IMR-90 (cell line): ENCODE data around the gene AUNIP. TPM values are rescaled to one million over a fixed set of nuclear protein-coding genes. Genes with fewer than 3 reads are reported as not detected.

Source experiments
- ATAC-seq: fragments of 200-7000 bp; cut with Tn5 transposase; 2 replicates; pipeline ENCODE4 v1.9.1; 2020; ENCODE audit warnings: low read depth, mild to moderate bottlenecking, moderate library complexity
- BruUV-seq: library from RNA; stranded (reverse); fragments of 400-500 nt; replicated peaks from 2 replicates; lab custom pipeline; 2021; lab: Mats Ljungman, UMichigan
- CTCF ChIA-PET: fragments of 300-600 bp; formaldehyde crosslinking; extraction: SDS; loops from one replicate; lab custom pipeline; 2021; ENCODE audit warnings: antibody characterized with exemption; lab: Yijun Ruan, JAX
- POLR2A ChIA-PET: fragments of 300-600 bp; sonication (Branson Sonifier 250); formaldehyde crosslinking; loops from one replicate; lab custom pipeline; 2022; ENCODE audit warnings: antibody characterized with exemption; ENCODE audit not compliant: unreplicated experiment; lab: Charles Lee
- DNase-seq: peaks from one replicate; pipeline ENCODE4 v3.0.0; 2013
- H2AFZ ChIP-seq: replicated peaks from 2 replicates; pipeline ENCODE3; 2013; ENCODE audit warnings: low read length, mild to moderate bottlenecking; ENCODE audit not compliant: poor library complexity
- H2AK5ac ChIP-seq: 2 replicates; pipeline ENCODE4 v1.6.1; 2013; ENCODE audit warnings: low read depth, low read length, inconsistent platforms
- H2AK9ac ChIP-seq: replicated peaks from 2 replicates; pipeline ENCODE3; 2013; ENCODE audit warnings: mild to moderate bottlenecking, low read depth, low read length, moderate library complexity; ENCODE audit not compliant: poor library complexity
- H2BK120ac ChIP-seq: 2 replicates; pipeline ENCODE4 v1.6.1; 2013; ENCODE audit warnings: low read depth, low read length, inconsistent platforms
- H2BK15ac ChIP-seq: 3 replicates; pipeline ENCODE4 v1.6.1; 2013; ENCODE audit warnings: low read depth, low read length, inconsistent platforms
- H2BK20ac ChIP-seq: 2 replicates; pipeline ENCODE4 v1.6.1; 2013; ENCODE audit warnings: low read depth, mild to moderate bottlenecking, inconsistent platforms, low read length, moderate library complexity
- H2BK5ac ChIP-seq: 2 replicates; pipeline ENCODE4 v1.6.1; 2013; ENCODE audit warnings: mild to moderate bottlenecking, low read depth, low read length, inconsistent platforms; ENCODE audit not compliant: poor library complexity, severe bottlenecking
- H3K14ac ChIP-seq: replicated peaks from 2 replicates; pipeline ENCODE4 v1.6.1; 2013; ENCODE audit warnings: low read depth, low read length, inconsistent platforms
- H3K18ac ChIP-seq: 2 replicates; pipeline ENCODE4 v1.6.1; 2013; ENCODE audit warnings: low read depth, low read length, control low read depth
- H3K23ac ChIP-seq: 2 replicates; pipeline ENCODE4 v1.6.1; 2013; ENCODE audit warnings: low read depth, low read length, inconsistent platforms
- H3K27ac ChIP-seq: 2 replicates; pipeline ENCODE4 v1.5.1; 2013; ENCODE audit warnings: mild to moderate bottlenecking, control low read depth, low read length; ENCODE audit not compliant: insufficient read depth
- H3K27me3 ChIP-seq: 2 replicates; pipeline ENCODE4 v1.6.1; 2013; ENCODE audit warnings: low read length; ENCODE audit not compliant: control insufficient read depth, insufficient read depth
- H3K36me3 ChIP-seq: 2 replicates; pipeline ENCODE4 v1.6.1; 2013; ENCODE audit warnings: low read length, mixed read lengths; ENCODE audit not compliant: control insufficient read depth, insufficient read depth
- H3K4ac ChIP-seq: 2 replicates; pipeline ENCODE4 v1.6.1; 2013; ENCODE audit warnings: low read depth, low read length, inconsistent platforms
- H3K4me1 ChIP-seq: 2 replicates; pipeline ENCODE4 v1.6.1; 2013; ENCODE audit warnings: low read length, mixed read lengths; ENCODE audit not compliant: control insufficient read depth, insufficient read depth
- H3K4me2 ChIP-seq: 2 replicates; pipeline ENCODE4 v1.6.1; 2013; ENCODE audit warnings: low read depth, mild to moderate bottlenecking, control low read depth, low read length, moderate library complexity
- H3K4me3 ChIP-seq: 2 replicates; pipeline ENCODE4 v1.5.1; 2013; ENCODE audit warnings: low read depth, mild to moderate bottlenecking, control low read depth, low read length, moderate library complexity; ENCODE audit not compliant: insufficient read depth
- H3K56ac ChIP-seq: 2 replicates; pipeline ENCODE4 v1.6.1; 2013; ENCODE audit warnings: low read length, inconsistent platforms; ENCODE audit not compliant: insufficient read depth; ENCODE audit errors: extremely low read depth
- H3K79me1 ChIP-seq, 2 experiments: 2 replicates each; pipeline ENCODE4 v1.6.1; 2013; ENCODE audit warnings: low read length in 2 of 2, inconsistent platforms in 1 of 2, low read depth in 1 of 2
- H3K9ac ChIP-seq: 2 replicates; pipeline ENCODE4 v1.6.1; 2013; ENCODE audit warnings: low read depth, low read length, control low read depth
- H3K9me1 ChIP-seq: 2 replicates; pipeline ENCODE4 v1.6.1; 2013; ENCODE audit warnings: low read length, inconsistent platforms; ENCODE audit not compliant: insufficient read depth
- H3K9me3 ChIP-seq: 2 replicates; pipeline ENCODE4 v1.6.1; 2013; ENCODE audit warnings: low read length; ENCODE audit not compliant: control insufficient read depth, insufficient read depth
- H4K20me1 ChIP-seq: 2 replicates; pipeline ENCODE4 v1.6.1; 2013; ENCODE audit warnings: low read length, inconsistent platforms; ENCODE audit not compliant: insufficient read depth
- H4K5ac ChIP-seq: 2 replicates; pipeline ENCODE4 v1.6.1; 2013; ENCODE audit warnings: mild to moderate bottlenecking, low read depth, low read length, control low read depth
- H4K8ac ChIP-seq, 2 experiments: 2 replicates each; pipeline ENCODE4 v1.6.1; 2013; ENCODE audit warnings: low read depth in 2 of 2, low read length in 2 of 2, control low read depth in 1 of 2, inconsistent platforms in 1 of 2
- H4K91ac ChIP-seq: 2 replicates; pipeline ENCODE4 v1.6.1; 2013; ENCODE audit warnings: low read depth, low read length, inconsistent platforms; ENCODE audit not compliant: insufficient read depth
- BHLHE40 ChIP-seq: fragments of 150-350 bp; IDR thresholded peaks from 2 replicates; pipeline ENCODE4 v1.6.1; 2016; ENCODE audit warnings: mild to moderate bottlenecking, low read depth, low read length
- CEBPB ChIP-seq: IDR thresholded peaks from 2 replicates; pipeline ENCODE4 v1.6.1; 2012; ENCODE audit warnings: low read depth, low read length, improper control_type of control experiment
- CHD1 ChIP-seq: IDR thresholded peaks from 2 replicates; pipeline ENCODE4 v1.6.1; 2012; ENCODE audit warnings: low read depth, low read length, improper control_type of control experiment
- CTCF ChIP-seq: conservative IDR thresholded peaks from 2 replicates; pipeline ENCODE4 v1.5.1; 2012; ENCODE audit warnings: mild to moderate bottlenecking, low read depth, low read length, improper control_type of control experiment
- MAFK ChIP-seq: IDR thresholded peaks from 2 replicates; pipeline ENCODE4 v1.6.1; 2012; ENCODE audit warnings: low read depth, low read length, improper control_type of control experiment
- MAZ ChIP-seq: IDR thresholded peaks from 2 replicates; pipeline ENCODE4 v1.6.1; 2012; ENCODE audit warnings: low read depth, mild to moderate bottlenecking, low read length, improper control_type of control experiment, moderate library complexity, borderline replicate concordance
- NFE2L2 ChIP-seq: fragments of 150-350 bp; IDR thresholded peaks from 2 replicates; pipeline ENCODE4 v1.6.1; 2016; ENCODE audit warnings: low read depth, mild to moderate bottlenecking, low read length
- RAD21 ChIP-seq: IDR thresholded peaks from 2 replicates; pipeline ENCODE4 v1.6.1; 2012; ENCODE audit warnings: low read length, improper control_type of control experiment
- RFX5 ChIP-seq: IDR thresholded peaks from 2 replicates; pipeline ENCODE4 v1.8.0; 2012; ENCODE audit warnings: low read depth, mild to moderate bottlenecking, low read length, moderate library complexity
- SMC3 ChIP-seq: fragments of 150-350 bp; IDR thresholded peaks from 2 replicates; pipeline ENCODE4 v1.6.1; 2016; ENCODE audit warnings: low read depth, mild to moderate bottlenecking, antibody characterized with exemption, low read length, moderate library complexity
- USF2 ChIP-seq: fragments of 150-350 bp; IDR thresholded peaks from 2 replicates; pipeline ENCODE4 v1.6.1; 2017; ENCODE audit warnings: mild to moderate bottlenecking, antibody characterized with exemption, low read length, low read depth
- WGBS, 2 experiments: methylation state at CpG; one replicate each; pipeline versions ENCODE4 v1.1.5 to v1.1.7; 2013; ENCODE audit warnings: missing lambda C conversion rate in 2 of 2; ENCODE audit not compliant: insufficient read length in 1 of 2; ENCODE audit errors: extremely low coverage in 2 of 2; 5-methylcytosine and 5-hydroxymethylcytosine counted together
- dilution Hi-C: fragments of 300-500 bp; cut with HindIII; formaldehyde crosslinking; loops from one replicate; pipeline ENCODE4 v1.14.3; 2018; ENCODE audit warnings: low sequenced_read_pairs; ENCODE audit not compliant: unreplicated experiment
- in situ Hi-C: fragments of 300-500 bp; cut with MboI; formaldehyde crosslinking; loops from 3 replicates; pipeline ENCODE4 v1.14.3; 2019; ENCODE audit warnings: low sequenced_read_pairs, inconsistent platforms, mixed read lengths
- intact Hi-C: fragments of 100-400 bp; cut with micrococcal nuclease; formaldehyde crosslinking; loops from 2 replicates; pipeline ENCODE4 v1.10.0; 2022
- polyA plus RNA-seq, 3 experiments: library from polyadenylated mRNA; depleted of rRNA; stranded (reverse); fragments of >200 nt; gene quantifications; 2 replicates each; pipeline ENCODE4 v1.2.3, GENCODE V29; 2012; ENCODE audit warnings: low replicate concordance in 1 of 3
- total RNA-seq: library from RNA; depleted of rRNA; stranded (reverse); fragments of >200 nt; gene quantifications from 2 replicates; pipeline ENCODE4 v1.2.3, GENCODE V29; 2012
- TF ChIP-seq, protein P1 (sequence below): fragments of 150-350 bp; IDR thresholded peaks from 2 replicates; pipeline ENCODE4 v1.6.1; 2016; ENCODE audit warnings: low read depth, mild to moderate bottlenecking, low read length, moderate library complexity, borderline replicate concordance

AUNIP gene
- total and polyA plus RNA-seq, 2 of the 4 experiments (the other 2 are of a cell fraction), result 2.4 to 5.0 TPM

GRCh38 chr1:25871086-25871703 lies 11.9 kb upstream of the AUNIP start:
- in situ Hi-C loops (no loop called here), intact Hi-C loops (no loop called here), dilution Hi-C loops (no loop called here)
- ChIA-PET CTCF (no interaction called here), POLR2A (interaction anchor here (0.6 kb wide), 1 partner anchor 183 kb away, joined by 3 read pairs; no protein-coding TSS in a partner anchor)
- Histone ChIP-seq H3K9me1 (peaks cover 9% of the 10 kb centered on the region; the same call in 1 of the 2 replicates), H3K56ac (no peak overlapping the region), H3K27me3 (no peaks in the 10 kb centered on the region), H3K4ac (no peak overlapping the region), H2AK5ac (no peak overlapping the region), H2BK20ac (no peak overlapping the region), H3K27ac (no peak overlapping the region), H3K14ac (no peak overlapping the region), H4K20me1 (peaks cover 3% of the 10 kb centered on the region; the same call in 1 of the 2 replicates), H3K4me1 (peaks cover 17% of the 10 kb centered on the region), H4K5ac (no peak overlapping the region), H3K36me3 (peaks cover 18% of the 10 kb centered on the region), H2AK9ac (no peak overlapping the region), H2BK120ac (no peak overlapping the region), H2BK5ac (no peak overlapping the region), H4K91ac (no peak overlapping the region), H3K9ac (no peak overlapping the region), H3K9me3 (no peaks in the 10 kb centered on the region), H4K8ac (no peak overlapping the region), H2BK15ac (no peak overlapping the region), H2AFZ (no peak overlapping the region), H3K79me1 (peaks cover 44 to 52% of the 10 kb centered on the region in 2 experiments), H3K4me2 (no peak overlapping the region), H3K23ac (no peak overlapping the region), H3K4me3 (no peak overlapping the region), H3K18ac (no peak overlapping the region)
- BruUV-seq, result no TSS peak
- DNase-seq (no peak), ATAC-seq (no peak)
- no peak for TF ChIP-seq NFE2L2
- no peak for TF ChIP-seq USF2
- TF ChIP-seq RFX5, result no peak
- no peak for TF ChIP-seq CTCF
- no peak for TF ChIP-seq SMC3
- no peak for TF ChIP-seq RAD21
- TF ChIP-seq CEBPB, result no peak
- no peak for TF ChIP-seq MAFK
- TF ChIP-seq, protein P1, sequence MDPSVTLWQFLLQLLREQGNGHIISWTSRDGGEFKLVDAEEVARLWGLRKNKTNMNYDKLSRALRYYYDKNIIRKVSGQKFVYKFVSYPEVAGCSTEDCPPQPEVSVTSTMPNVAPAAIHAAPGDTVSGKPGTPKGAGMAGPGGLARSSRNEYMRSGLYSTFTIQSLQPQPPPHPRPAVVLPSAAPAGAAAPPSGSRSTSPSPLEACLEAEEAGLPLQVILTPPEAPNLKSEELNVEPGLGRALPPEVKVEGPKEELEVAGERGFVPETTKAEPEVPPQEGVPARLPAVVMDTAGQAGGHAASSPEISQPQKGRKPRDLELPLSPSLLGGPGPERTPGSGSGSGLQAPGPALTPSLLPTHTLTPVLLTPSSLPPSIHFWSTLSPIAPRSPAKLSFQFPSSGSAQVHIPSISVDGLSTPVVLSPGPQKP, result no peak
- no peak for TF ChIP-seq BHLHE40
- TF ChIP-seq MAZ, result no peak
- TF ChIP-seq CHD1, result no peak
- no CpG with 5 or more reads among the region's 5 CpGs for WGBS, 2 experiments
